Measurements from ENCODE around the gene CACNA1B.

CACNA1B gene

DNA sequence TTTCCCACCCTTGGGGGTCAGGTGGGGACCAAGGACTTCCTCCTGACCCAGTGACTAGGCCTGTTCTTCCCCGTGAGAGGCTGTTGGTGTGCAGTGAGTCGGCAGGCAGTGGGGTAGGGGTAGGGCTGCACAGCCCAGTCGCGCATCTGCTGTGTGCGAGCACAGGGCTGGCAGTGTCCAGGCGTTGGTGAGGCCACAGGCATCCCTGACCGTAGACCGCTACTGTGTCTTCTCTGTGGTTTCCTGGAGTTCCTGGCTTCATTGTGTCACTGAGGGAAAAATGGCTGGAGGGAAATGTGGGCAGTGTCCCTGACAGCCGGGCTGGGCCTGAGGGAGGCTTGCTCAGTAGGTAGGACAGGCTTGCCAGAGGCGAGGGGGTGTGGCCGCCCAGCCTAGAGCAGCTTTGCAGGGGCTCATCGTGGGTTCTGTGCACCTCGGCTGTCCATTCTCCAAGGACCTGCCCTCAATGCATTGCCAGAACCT lies 95.4 kb downstream of the CACNA1B start:
- Histone ChIP-seq H3K27me3 (no peaks in the 10 kb centered on the region; the same call in 1 of the 2 replicates), H3K27ac (no peak overlapping the region), H3K4me3 (no peak overlapping the region), H3K9me3 (no peaks in the 10 kb centered on the region), H3K4me2 (no peak overlapping the region), H3K4me1 (no peaks in the 10 kb centered on the region), H3K9ac (no peak overlapping the region), H4K20me1 (no peaks in the 10 kb centered on the region), H3K36me3 (no peaks in the 10 kb centered on the region)
- no peak for TF ChIP-seq Cebpa-rat (IDR thresholded peaks at IDR 0.05)

DNA sequence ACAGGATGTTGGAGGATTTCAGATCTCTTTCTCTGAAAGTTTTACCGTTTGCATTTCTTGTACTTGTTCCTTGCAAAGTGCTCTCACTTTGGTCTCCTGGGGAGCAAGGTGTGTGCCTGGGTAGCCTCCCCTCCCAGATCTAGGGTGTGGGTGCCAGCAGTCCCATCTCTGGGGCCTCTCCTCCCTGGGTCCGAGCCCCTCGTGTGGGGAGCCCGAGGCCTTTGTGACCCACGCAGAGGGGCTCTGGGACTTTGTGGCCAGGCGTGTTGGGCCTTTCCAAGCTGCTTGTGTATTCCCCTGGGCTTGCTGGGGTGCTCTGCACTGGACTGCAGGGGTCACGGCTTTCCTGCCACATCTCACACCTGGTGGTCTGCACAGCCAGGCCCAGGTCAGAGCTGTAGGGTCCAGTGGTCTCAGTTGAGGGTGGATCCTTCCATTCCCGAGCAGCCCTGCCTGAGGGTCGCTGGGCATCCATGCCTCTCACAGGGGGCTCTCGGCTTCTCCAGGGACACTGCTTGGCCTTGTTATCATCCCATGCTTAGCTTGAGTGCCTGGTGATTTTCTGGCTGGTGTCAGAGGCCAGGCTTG lies 96.3 kb downstream of the CACNA1B start:
- H3K9ac ChIP-seq, result no peak overlapping the region
- no peaks in the 10 kb centered on the region; the same call in 1 of the 2 replicates for H3K27me3 ChIP-seq
- H3K27ac ChIP-seq, result no peak overlapping the region
- no peak overlapping the region for H3K4me3 ChIP-seq
- no peak overlapping the region for H3K4me2 ChIP-seq
- H3K36me3 ChIP-seq, result no peaks in the 10 kb centered on the region
- no peak for TF ChIP-seq Cebpa-rat (IDR thresholded peaks at IDR 0.05)
- H3K9me3 ChIP-seq, result no peaks in the 10 kb centered on the region
- H3K4me1 ChIP-seq, result no peaks in the 10 kb centered on the region
- H4K20me1 ChIP-seq, result no peaks in the 10 kb centered on the region

DNA sequence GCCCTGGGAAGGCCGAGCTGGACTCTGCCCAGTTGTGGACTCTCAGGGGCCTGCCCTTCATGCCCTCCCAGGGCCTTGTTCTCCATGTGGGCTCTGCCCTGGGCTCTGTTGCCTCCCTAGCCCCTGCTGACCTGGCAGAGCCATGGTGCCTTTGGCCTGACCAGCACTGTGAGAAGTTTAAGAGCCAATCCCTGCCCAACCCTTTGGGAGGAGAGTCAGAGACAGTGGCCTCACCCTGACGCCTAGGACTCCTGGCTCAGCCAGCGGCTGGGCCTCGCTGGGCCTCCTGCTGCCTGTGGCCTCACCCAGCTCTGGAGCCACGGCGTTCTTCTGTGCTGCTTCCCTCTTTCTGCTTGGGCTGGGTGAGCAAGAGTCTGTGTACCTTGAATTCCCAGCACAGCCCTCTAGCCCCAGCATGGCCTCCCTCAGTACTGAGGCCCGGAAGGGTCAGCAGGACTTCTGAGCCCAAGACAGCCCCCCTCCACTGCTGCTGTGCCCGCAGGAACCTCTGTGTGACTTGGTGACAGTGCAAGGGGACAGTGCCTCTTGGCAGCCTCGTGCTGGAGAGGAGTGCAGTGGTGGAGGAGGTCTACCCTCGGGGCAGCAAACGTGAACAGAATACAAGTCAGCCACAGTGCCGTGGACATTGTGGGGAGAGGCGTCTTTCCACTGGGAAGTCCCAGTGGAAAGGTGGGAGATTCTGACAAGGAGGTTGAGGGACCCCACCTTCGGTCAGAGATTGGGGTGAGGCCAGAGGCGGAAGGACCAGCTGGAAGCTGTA lies 97.4 kb downstream of the CACNA1B start:
- H4K20me1 ChIP-seq, result no peaks in the 10 kb centered on the region
- no peaks in the 10 kb centered on the region; the same call in 1 of the 2 replicates for H3K27me3 ChIP-seq
- no peaks in the 10 kb centered on the region for H3K9me3 ChIP-seq
- no peak overlapping the region for H3K4me3 ChIP-seq
- H3K4me2 ChIP-seq, result no peak overlapping the region
- no peak overlapping the region for H3K27ac ChIP-seq
- TF ChIP-seq Cebpa-rat (IDR thresholded peaks at IDR 0.05), result no peak
- no peaks in the 10 kb centered on the region for H3K36me3 ChIP-seq
- no peaks in the 10 kb centered on the region for H3K4me1 ChIP-seq
- no peak overlapping the region for H3K9ac ChIP-seq

DNA sequence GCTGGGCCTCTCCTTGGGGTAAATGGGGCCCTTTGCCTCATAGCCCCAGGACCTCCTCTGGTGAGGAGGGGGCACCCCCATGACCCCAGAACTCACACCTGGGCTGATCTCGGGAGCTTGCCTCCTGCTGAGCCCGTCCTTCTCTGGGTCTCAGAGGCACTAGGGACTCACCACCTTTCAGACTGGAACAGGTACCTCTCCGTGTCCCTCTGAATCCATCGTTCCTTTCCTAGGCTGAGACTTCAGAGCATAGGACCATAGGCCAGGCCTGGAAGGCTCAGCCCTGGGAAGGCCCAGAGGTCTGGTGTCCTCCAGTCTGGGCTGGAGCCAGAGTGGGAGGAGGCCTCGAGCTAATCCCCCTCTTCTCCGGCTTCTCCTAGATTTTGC lies 97.9 kb downstream of the CACNA1B start:
- Histone ChIP-seq H3K36me3 (no peaks in the 10 kb centered on the region), H3K9me3 (no peaks in the 10 kb centered on the region), H3K4me3 (no peak overlapping the region), H3K9ac (no peak overlapping the region), H3K4me1 (no peaks in the 10 kb centered on the region), H3K27me3 (no peaks in the 10 kb centered on the region), H3K27ac (no peak overlapping the region), H3K4me2 (no peak overlapping the region), H4K20me1 (no peaks in the 10 kb centered on the region)
- no peak for TF ChIP-seq Cebpa-rat (IDR thresholded peaks at IDR 0.05)

DNA sequence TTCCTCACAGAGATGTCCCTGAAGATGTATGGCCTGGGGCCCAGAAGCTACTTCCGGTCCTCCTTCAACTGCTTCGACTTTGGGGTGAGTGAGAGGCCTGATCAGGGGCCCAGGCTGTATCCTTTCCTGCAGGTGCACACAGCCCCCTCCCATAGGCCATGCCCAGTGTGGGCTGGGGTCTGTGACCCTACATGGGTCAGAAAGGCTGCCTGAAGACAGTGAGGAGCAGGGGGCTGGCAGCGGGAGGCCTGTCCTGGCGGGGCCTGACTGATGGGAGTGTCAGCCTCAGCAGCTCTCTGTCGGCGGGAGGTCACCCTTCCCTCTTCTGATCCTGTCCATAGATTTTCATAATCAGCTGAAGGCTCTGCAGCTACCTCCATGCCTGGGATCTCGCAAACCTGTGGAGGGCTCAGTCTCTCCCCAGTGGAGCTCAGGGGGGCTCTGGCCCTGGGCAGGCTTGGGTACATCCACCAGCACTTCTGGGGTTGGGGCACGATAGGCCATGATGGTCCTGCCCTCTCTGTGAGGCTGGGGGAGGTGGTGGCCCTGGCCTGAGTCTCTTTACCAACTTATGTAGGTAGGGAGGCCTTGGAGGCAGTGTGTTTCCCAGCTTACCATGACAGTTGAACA lies 98.5 kb downstream of the CACNA1B start:
- Histone ChIP-seq H3K4me1 (no peaks in the 10 kb centered on the region), H3K27ac (no peak overlapping the region), H4K20me1 (no peaks in the 10 kb centered on the region), H3K9me3 (no peaks in the 10 kb centered on the region), H3K36me3 (no peaks in the 10 kb centered on the region), H3K9ac (no peak overlapping the region), H3K27me3 (no peaks in the 10 kb centered on the region), H3K4me2 (no peak overlapping the region), H3K4me3 (no peak overlapping the region)
- TF ChIP-seq Cebpa-rat (IDR thresholded peaks at IDR 0.05), result no peak

DNA sequence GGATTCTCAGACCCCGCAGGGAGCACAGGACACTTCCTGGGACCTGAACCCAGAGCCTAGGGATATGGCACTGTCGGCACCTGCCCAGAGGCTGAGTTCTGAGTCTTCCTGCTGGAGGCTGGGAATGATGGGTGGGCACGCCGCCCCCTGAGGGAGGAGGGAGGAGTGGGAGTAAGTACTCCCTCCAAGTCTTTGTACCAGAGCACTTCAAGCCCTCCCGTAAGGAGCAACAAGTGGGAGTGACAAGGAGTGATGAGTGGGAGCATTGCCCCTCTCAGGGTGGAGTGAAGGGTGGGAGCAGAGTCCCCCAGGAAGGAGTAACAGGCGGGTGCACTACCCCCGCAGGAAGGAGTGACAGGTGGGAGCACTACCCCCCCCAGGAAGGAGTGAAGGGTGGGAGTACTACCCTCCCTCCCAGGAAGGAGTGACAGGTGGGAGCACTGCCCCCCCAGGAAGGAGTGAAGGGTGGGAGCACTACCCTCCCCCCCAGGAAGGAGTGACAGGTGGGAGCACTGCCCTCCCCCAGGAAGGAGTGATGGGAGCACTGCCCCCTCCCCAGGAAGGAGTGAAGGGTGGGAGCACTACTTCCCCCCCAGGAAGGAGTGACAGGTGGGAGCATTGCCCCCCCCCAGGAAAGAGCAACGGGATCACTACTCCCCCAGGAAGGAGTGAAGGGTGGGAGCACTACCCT lies 100.1 kb downstream of the CACNA1B start:
- H3K27me3 ChIP-seq, result no peaks in the 10 kb centered on the region
- no peak overlapping the region for H3K27ac ChIP-seq
- H3K9ac ChIP-seq, result no peak overlapping the region
- H3K4me2 ChIP-seq, result no peak overlapping the region
- no peaks in the 10 kb centered on the region for H4K20me1 ChIP-seq
- H3K9me3 ChIP-seq, result no peaks in the 10 kb centered on the region
- no peak overlapping the region for H3K4me3 ChIP-seq
- no peaks in the 10 kb centered on the region for H3K4me1 ChIP-seq
- TF ChIP-seq Cebpa-rat (IDR thresholded peaks at IDR 0.05), result no peak
- no peaks in the 10 kb centered on the region for H3K36me3 ChIP-seq

DNA sequence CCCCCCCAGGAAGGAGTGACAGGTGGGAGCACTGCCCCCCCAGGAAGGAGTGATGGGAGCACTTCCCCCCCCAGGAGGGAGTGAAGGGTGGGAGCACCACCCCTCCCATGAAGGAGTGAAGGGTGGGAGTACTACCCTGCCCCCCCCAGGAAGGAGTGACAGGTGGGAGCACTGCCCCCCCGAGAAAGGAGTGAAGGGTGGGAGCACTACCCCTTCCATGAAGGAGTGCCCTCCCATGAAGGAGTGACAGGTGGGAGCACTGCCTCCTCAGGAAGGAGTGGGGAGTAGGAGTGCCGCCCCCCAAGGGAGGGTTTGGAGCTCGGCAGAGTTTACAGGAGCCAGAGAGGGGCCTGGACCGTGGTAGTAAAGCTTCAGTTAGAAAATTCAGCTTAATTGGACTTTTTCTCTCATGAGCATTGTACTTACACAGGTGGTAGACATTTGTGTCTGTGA lies 100.7 kb downstream of the CACNA1B start:
- Histone ChIP-seq H4K20me1 (no peaks in the 10 kb centered on the region), H3K9ac (no peak overlapping the region), H3K4me1 (no peaks in the 10 kb centered on the region), H3K27me3 (no peaks in the 10 kb centered on the region), H3K4me2 (no peak overlapping the region), H3K9me3 (no peaks in the 10 kb centered on the region), H3K27ac (no peak overlapping the region), H3K36me3 (no peaks in the 10 kb centered on the region), H3K4me3 (no peak overlapping the region)
- TF ChIP-seq Cebpa-rat (IDR thresholded peaks at IDR 0.05), result no peak

DNA sequence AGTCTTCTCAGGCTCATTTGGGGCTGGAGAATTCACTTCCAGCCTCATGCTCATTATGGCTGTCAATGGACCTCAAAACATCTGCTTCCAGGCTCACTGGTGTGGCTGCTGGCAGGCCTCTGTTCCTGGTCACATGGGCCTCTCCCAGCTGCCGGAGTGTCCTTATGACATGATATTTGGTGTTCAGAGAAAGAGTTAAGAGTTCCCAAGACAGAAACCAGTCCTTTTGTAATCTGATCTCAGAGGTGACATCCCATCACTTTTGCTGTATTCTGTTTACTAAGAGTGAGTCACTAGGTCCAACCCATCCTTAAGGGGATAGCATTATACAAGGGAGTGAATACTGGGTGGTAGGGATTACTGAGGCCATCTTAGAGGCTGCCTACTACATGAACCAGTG lies 104.6 kb downstream of the CACNA1B start:
- no peak for TF ChIP-seq Cebpa-rat (IDR thresholded peaks at IDR 0.05)
- no peak overlapping the region for H3K4me3 ChIP-seq
- no peaks in the 10 kb centered on the region for H3K36me3 ChIP-seq
- H3K4me2 ChIP-seq, result no peak overlapping the region
- H4K20me1 ChIP-seq, result no peaks in the 10 kb centered on the region
- no peak overlapping the region for H3K27ac ChIP-seq
- no peaks in the 10 kb centered on the region for H3K9me3 ChIP-seq
- H3K9ac ChIP-seq, result no peak overlapping the region
- H3K4me1 ChIP-seq, result no peaks in the 10 kb centered on the region
- H3K27me3 ChIP-seq, result no peaks in the 10 kb centered on the region

DNA sequence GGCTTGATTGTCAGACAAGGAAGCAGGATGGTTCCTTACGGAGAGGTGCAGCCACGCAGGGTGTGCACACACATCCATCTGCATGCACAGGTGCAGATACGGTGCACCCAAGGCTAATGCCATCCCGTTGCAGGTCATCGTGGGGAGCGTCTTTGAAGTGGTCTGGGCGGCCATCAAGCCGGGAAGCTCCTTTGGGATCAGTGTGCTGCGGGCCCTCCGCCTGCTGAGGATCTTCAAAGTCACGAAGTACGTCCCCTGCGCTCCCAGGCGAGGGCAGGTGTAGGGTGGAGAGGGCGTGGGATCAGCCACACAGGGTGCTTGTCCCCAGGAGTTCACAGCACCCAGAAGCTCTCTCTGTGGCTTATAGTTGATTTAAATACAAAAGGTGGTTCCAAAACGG lies 106.4 kb downstream of the CACNA1B start:
- no peaks in the 10 kb centered on the region for H4K20me1 ChIP-seq
- no peak overlapping the region for H3K27ac ChIP-seq
- H3K9ac ChIP-seq, result no peak overlapping the region
- no peaks in the 10 kb centered on the region for H3K36me3 ChIP-seq
- H3K4me2 ChIP-seq, result no peak overlapping the region
- H3K9me3 ChIP-seq, result no peaks in the 10 kb centered on the region
- TF ChIP-seq Cebpa-rat (IDR thresholded peaks at IDR 0.05), result no peak
- no peaks in the 10 kb centered on the region for H3K27me3 ChIP-seq
- H3K4me1 ChIP-seq, result peaks cover 10% of the 10 kb centered on the region
- no peak overlapping the region for H3K4me3 ChIP-seq
